K562 (cell line): ENCODE data around the gene ERMP1. TPM values are rescaled to one million over a fixed set of nuclear protein-coding genes. Genes with fewer than 3 reads are reported as not detected.

Experiments used
- ATAC-seq: fragments of 200-7000 bp; cut with Tn5 transposase; 3 replicates; pipeline ENCODE4 v1.9.1; 2020; ENCODE audit warnings: moderate library complexity
- BruUV-seq: library from RNA; stranded (reverse); fragments of 400-500 nt; replicated peaks from 2 replicates; lab custom pipeline; 2021; lab: Mats Ljungman, UMichigan
- CTCF ChIA-PET: fragments of 300-600 bp; formaldehyde crosslinking; extraction: SDS; loops from one replicate; lab custom pipeline; 2021; ENCODE audit warnings: low intra/inter-chr PET ratio; lab: Yijun Ruan, JAX
- POLR2A ChIA-PET: fragments of 300-600, 350-650 bp; sonication (Branson Sonifier 250); formaldehyde crosslinking; extraction: SDS; loops from one replicate; lab custom pipeline; 2021; ENCODE audit warnings: antibody characterized with exemption, inconsistent platforms; lab: Yijun Ruan, JAX
- DNase-seq, 4 experiments: peaks; one replicate each; pipeline versions ENCODE4 v3.0.0 to v3.0.0-alpha.2; 2011 to 2018; ENCODE audit warnings: low spot score in 3 of 4, mixed read lengths in 3 of 4; ENCODE audit errors: extremely low read depth in 1 of 4
- FAIRE-seq: peaks from 2 replicates; lab custom pipeline; 2011; peaks lifted over from hg19 to GRCh38; lab: Jason Lieb, UNC
- H2AFZ ChIP-seq: 2 replicates; pipeline ENCODE4 v1.6.0; 2011; ENCODE audit warnings: low read depth, low read length, control low read depth, inconsistent platforms
- H3K27ac ChIP-seq: fragments of 200-600 bp; 3 replicates; pipeline ENCODE4 v1.8.0; 2011; ENCODE audit warnings: low read depth, mild to moderate bottlenecking, control low read depth, inconsistent platforms, low read length, moderate library complexity, mixed read lengths; ENCODE audit errors: extremely low read depth
- H3K27me3 ChIP-seq, 2 experiments: fragments of 300-600 bp in 1 of 2; 2 replicates in 1 of 2; 3 replicates in 1 of 2; pipeline versions ENCODE4 v1.6.0 to v1.8.0; 2011; ENCODE audit warnings: inconsistent platforms in 2 of 2, low read length in 2 of 2, mild to moderate bottlenecking in 1 of 2, mixed read lengths in 1 of 2, moderate library complexity in 1 of 2; ENCODE audit not compliant: control insufficient read depth in 2 of 2, insufficient read depth in 2 of 2
- H3K36me3 ChIP-seq: fragments of 300-600 bp; 3 replicates; pipeline ENCODE4 v1.8.0; 2011; ENCODE audit warnings: mild to moderate bottlenecking, low read length, inconsistent platforms; ENCODE audit not compliant: control insufficient read depth, insufficient read depth
- H3K4me1 ChIP-seq, 2 experiments: fragments of 200-600 bp in 1 of 2; replicated peaks in 1 of 2; 2 replicates in 1 of 2; 3 replicates in 1 of 2; pipeline versions ENCODE4 v1.5.1 to v1.8.0; 2011; ENCODE audit warnings: inconsistent platforms in 2 of 2, low read length in 2 of 2, mild to moderate bottlenecking in 1 of 2, mixed read lengths in 1 of 2, moderate library complexity in 1 of 2; ENCODE audit not compliant: control insufficient read depth in 2 of 2, insufficient read depth in 2 of 2
- H3K4me2 ChIP-seq: 2 replicates; pipeline ENCODE4 v1.6.1; 2011; ENCODE audit warnings: low read length, control low read depth, inconsistent platforms, mixed read lengths; ENCODE audit not compliant: insufficient read depth
- H3K4me3 ChIP-seq: fragments of 200-600 bp; sonication (generic), shearing (Covaris generic); 2 replicates; pipeline ENCODE4 v1.5.1; 2016; ENCODE audit warnings: control low read depth, inconsistent platforms
- H3K79me2 ChIP-seq: fragments of 200-600 bp; 3 replicates; pipeline ENCODE4 v1.8.0; 2011; ENCODE audit warnings: low read length, inconsistent platforms; ENCODE audit not compliant: control insufficient read depth, insufficient read depth
- H3K9ac ChIP-seq, 2 experiments: 2 replicates each; pipeline versions ENCODE4 v1.6.0 to v1.6.1; 2011; ENCODE audit warnings: low read depth in 2 of 2, low read length in 2 of 2, control low read depth in 1 of 2, inconsistent platforms in 1 of 2, mild to moderate bottlenecking in 1 of 2, mixed read lengths in 1 of 2; ENCODE audit not compliant: insufficient read depth in 1 of 2
- H3K9me1 ChIP-seq: one replicate; pipeline ENCODE4 v1.6.0; 2011; ENCODE audit warnings: inconsistent platforms, mild to moderate bottlenecking, low read length, moderate library complexity; ENCODE audit not compliant: control insufficient read depth, insufficient read depth
- H3K9me3 ChIP-seq: replicated peaks from 2 replicates; pipeline ENCODE4 v1.5.1; 2011; ENCODE audit warnings: low read depth, low read length, inconsistent platforms; ENCODE audit not compliant: control insufficient read depth, insufficient read depth
- H4K20me1 ChIP-seq: replicated peaks from 2 replicates; pipeline ENCODE4 v1.6.1; 2011; ENCODE audit warnings: low read length, inconsistent platforms, mixed read lengths; ENCODE audit not compliant: control insufficient read depth, insufficient read depth
- CHAMP1 ChIP-seq: fragments of 450-650 bp; IDR thresholded peaks from 2 replicates; pipeline ENCODE4 v1.6.1; 2016; ENCODE audit warnings: mild to moderate bottlenecking
- ETV6 ChIP-seq, 3 experiments: fragments of 150-350 bp in 1 of 3; sonication (generic) in 1 of 3; formaldehyde crosslinking in 1 of 3; IDR thresholded peaks; 2 replicates each; pipeline versions ENCODE4 v1.6.1 to v1.8.0; 2014 to 2022; ENCODE audit warnings: borderline replicate concordance in 2 of 3, low read depth in 2 of 3, antibody characterized with exemption in 1 of 3, low read length in 1 of 3, mild to moderate bottlenecking in 1 of 3, missing genetic modification reagents in 1 of 3
- MAX ChIP-seq: sonication (generic); formaldehyde crosslinking; IDR thresholded peaks from 2 replicates; pipeline ENCODE4 v1.9.0; 2022; ENCODE audit warnings: mild to moderate bottlenecking, missing genetic modification reagents
- NCOA4 ChIP-seq: fragments of 450-650 bp; IDR thresholded peaks from 2 replicates; pipeline ENCODE4 v1.6.1; 2018; ENCODE audit warnings: mild to moderate bottlenecking; ENCODE audit not compliant: partially characterized antibody
- PREB ChIP-seq: sonication (generic); formaldehyde crosslinking; IDR thresholded peaks from 2 replicates; pipeline ENCODE4 v1.8.1; 2023; ENCODE audit warnings: mild to moderate bottlenecking, missing genetic modification reagents
- RB1 ChIP-seq: fragments of 450-650 bp; IDR thresholded peaks from 2 replicates; pipeline ENCODE4 v1.6.1; 2017; ENCODE audit warnings: low read depth, mild to moderate bottlenecking
- RFX5 ChIP-seq: IDR thresholded peaks from 2 replicates; pipeline ENCODE4 v1.6.1; 2011; ENCODE audit warnings: low read depth, mild to moderate bottlenecking, improper control_type of control experiment, low read length
- RREB1 ChIP-seq: fragments of 250-450 bp; sonication (Bioruptor Pico); IDR thresholded peaks from 2 replicates; pipeline ENCODE4 v1.4.0; 2020
- SRSF3 ChIP-seq: fragments of 200-400 bp; formaldehyde crosslinking; IDR thresholded peaks from 2 replicates; pipeline ENCODE4 v1.6.1; 2016; ENCODE audit warnings: mild to moderate bottlenecking, low read length, moderate library complexity; ENCODE audit not compliant: insufficient read depth
- ZNF217 ChIP-seq: sonication (generic); formaldehyde crosslinking; IDR thresholded peaks from 2 replicates; pipeline ENCODE4 v1.8.0; 2022; ENCODE audit warnings: mild to moderate bottlenecking, missing genetic modification reagents
- ZNF77 ChIP-seq: fragments of 250-450 bp; sonication (Bioruptor Pico); IDR thresholded peaks from 2 replicates; pipeline ENCODE4 v1.5.0; 2020
- ZNF778 ChIP-seq: fragments of 450-650 bp; formaldehyde crosslinking; IDR thresholded peaks from 2 replicates; pipeline ENCODE4 v1.4.0; 2020; ENCODE audit warnings: mild to moderate bottlenecking, moderate library complexity
- WGBS: fragments of 100-300 bp; shearing (Covaris generic); methylation state at CpG from one replicate; pipeline ENCODE4 v1.1.6; 2016; ENCODE audit warnings: low coverage, mixed read lengths; ENCODE audit not compliant: insufficient coverage; ENCODE audit errors: missing lambda C conversion rate; 5-methylcytosine and 5-hydroxymethylcytosine counted together
- in situ Hi-C: fragments of 300-500 bp; cut with MboI; formaldehyde crosslinking; loops from 4 replicates; pipeline ENCODE4 v1.15.0; 2018; ENCODE audit warnings: inconsistent platforms, mixed read lengths
- intact Hi-C: fragments of 100-400 bp; cut with micrococcal nuclease; formaldehyde crosslinking; loops from 2 replicates; pipeline ENCODE4 v1.14.2; 2022
- polyA plus RNA-seq, 8 experiments: library from polyadenylated mRNA; depleted of rRNA in 4 of 8; stranded (reverse) in 5 of 8; unstranded in 3 of 8; fragments of >200 nt; fragmentation: Nextera tagmentation in 2 of 8; fragmentation: Illumina TruSeq in 1 of 8; extraction: Ambion mirVana in 2 of 8; extraction: Trizol in 1 of 8; gene quantifications; 2 replicates each; pipeline versions ENCODE4 v1.2.1 to v1.2.3, GENCODE V29; 2011 to 2014; ENCODE audit warnings: inconsistent platforms in 1 of 8, missing spikeins in 1 of 8
- total RNA-seq, 7 experiments: library from RNA; depleted of rRNA in 6 of 7; stranded (reverse); fragments of >200 nt in 6 of 7; fragmentation: Illumina TruSeq in 2 of 7; extraction: Trizol in 2 of 7; gene quantifications; 2 replicates each; pipeline versions ENCODE4 v1.2.1 to v1.2.3, GENCODE V29; 2011 to 2021; ENCODE audit warnings: low replicate concordance in 1 of 7

ERMP1 gene
- total and polyA plus RNA-seq, 9 of the 15 experiments (the other 6 are each of a cell fraction or from before 2014, with no cell fraction given): 2.5 to 26.3 (median 12.6) TPM

- Histone ChIP-seq H2AFZ (no peak overlapping the region), H3K36me3 (no peaks in the 10 kb centered on the region; the same call in 2 of the 3 replicates), H3K4me3 (no peak overlapping the region), H3K9me3 (no peaks in the 10 kb centered on the region), H4K20me1 (no peaks in the 10 kb centered on the region), H3K9me1 (peaks cover 2% of the 10 kb centered on the region), H3K9ac (no peak overlapping the region), H3K4me1 (peaks cover 16 to 40% of the 10 kb centered on the region in 2 experiments; a peak in 4 of 5 replicates), H3K4me2 (no peak overlapping the region), H3K79me2 (no peaks in the 10 kb centered on the region), H3K27ac (no peak overlapping the region), H3K27me3 (no peaks in the 10 kb centered on the region)
- ATAC-seq (no peak), FAIRE-seq (no peak), DNase-seq (no peak)
- CTCF ChIA-PET: no interaction called here
- POLR2A ChIA-PET: no interaction called here
- WGBS: 77% methylated on average over 2 of the region's 2 CpGs
- BruUV-seq: no TSS peak
- intact Hi-C loops: no loop called here
- in situ Hi-C loops: no loop called here
- TF ChIP-seq RREB1 (CRISPR knock-in tag) (no peak), RB1 (no peak), ZNF77 (CRISPR knock-in tag) (no peak), ETV6 (IDR thresholded peaks at IDR 0.05; ENCODE audit: borderline replicate concordance in 1 of 2, low read depth in 2 of 2, low read length in 1 of 2) (no peak), ETV6 (CRISPR knock-in tag; IDR thresholded peaks at IDR 0.05; ENCODE audit: borderline replicate concordance) (no peak), MAX (CRISPR knock-in tag) (no peak), SRSF3 (no peak), ZNF217 (CRISPR knock-in tag) (no peak), PREB (CRISPR knock-in tag) (no peak), ZNF778 (no peak), RFX5 (no peak), NCOA4 (no peak), CHAMP1 (no peak)
Observed at GRCh38 chr9:5874048-5874447, 41.1 kb upstream of the ERMP1 start.
